ENCODE data around the gene TTC22.

The TTC22 gene

DNA sequence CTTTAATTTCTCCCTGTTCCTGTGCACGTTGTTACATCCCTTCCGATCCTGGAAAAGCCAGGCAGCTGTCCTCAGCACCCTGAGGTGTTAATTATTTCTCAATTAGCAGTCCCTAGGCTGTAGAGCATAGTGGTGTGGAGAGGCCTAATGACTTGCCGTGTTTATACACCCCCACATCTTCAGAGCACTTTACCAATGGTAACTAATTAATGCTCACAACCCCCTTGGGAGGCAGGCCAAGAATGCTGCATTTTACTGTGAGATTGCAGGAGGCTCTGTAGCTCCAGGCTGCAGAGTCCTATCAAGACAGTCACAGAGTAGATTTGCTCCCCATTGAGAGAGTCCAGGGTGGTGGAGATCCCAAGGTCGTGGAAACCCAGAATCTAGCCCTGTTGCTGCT is 34.4 kb downstream of the TTC22 start:
- no peak for ATAC-seq
- no peak for TF ChIP-seq CSRNP3 (CRISPR knock-in tag; IDR thresholded peaks at IDR 0.05)
- TF ChIP-seq ARNTL (CRISPR knock-in tag; IDR thresholded peaks at IDR 0.05; ENCODE audit: borderline replicate concordance, low read depth), result no peak
- TF ChIP-seq, protein P1, sequence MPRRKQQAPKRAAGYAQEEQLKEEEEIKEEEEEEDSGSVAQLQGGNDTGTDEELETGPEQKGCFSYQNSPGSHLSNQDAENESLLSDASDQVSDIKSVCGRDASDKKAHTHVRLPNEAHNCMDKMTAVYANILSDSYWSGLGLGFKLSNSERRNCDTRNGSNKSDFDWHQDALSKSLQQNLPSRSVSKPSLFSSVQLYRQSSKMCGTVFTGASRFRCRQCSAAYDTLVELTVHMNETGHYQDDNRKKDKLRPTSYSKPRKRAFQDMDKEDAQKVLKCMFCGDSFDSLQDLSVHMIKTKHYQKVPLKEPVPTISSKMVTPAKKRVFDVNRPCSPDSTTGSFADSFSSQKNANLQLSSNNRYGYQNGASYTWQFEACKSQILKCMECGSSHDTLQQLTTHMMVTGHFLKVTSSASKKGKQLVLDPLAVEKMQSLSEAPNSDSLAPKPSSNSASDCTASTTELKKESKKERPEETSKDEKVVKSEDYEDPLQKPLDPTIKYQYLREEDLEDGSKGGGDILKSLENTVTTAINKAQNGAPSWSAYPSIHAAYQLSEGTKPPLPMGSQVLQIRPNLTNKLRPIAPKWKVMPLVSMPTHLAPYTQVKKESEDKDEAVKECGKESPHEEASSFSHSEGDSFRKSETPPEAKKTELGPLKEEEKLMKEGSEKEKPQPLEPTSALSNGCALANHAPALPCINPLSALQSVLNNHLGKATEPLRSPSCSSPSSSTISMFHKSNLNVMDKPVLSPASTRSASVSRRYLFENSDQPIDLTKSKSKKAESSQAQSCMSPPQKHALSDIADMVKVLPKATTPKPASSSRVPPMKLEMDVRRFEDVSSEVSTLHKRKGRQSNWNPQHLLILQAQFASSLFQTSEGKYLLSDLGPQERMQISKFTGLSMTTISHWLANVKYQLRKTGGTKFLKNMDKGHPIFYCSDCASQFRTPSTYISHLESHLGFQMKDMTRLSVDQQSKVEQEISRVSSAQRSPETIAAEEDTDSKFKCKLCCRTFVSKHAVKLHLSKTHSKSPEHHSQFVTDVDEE (CRISPR knock-in tag; IDR thresholded peaks at IDR 0.05), result no peak
- TF ChIP-seq ZNF70 (CRISPR knock-in tag; IDR thresholded peaks at IDR 0.05), result no peak
- TF ChIP-seq ZNF8 (CRISPR knock-in tag; IDR thresholded peaks at IDR 0.05), result no peak

DNA sequence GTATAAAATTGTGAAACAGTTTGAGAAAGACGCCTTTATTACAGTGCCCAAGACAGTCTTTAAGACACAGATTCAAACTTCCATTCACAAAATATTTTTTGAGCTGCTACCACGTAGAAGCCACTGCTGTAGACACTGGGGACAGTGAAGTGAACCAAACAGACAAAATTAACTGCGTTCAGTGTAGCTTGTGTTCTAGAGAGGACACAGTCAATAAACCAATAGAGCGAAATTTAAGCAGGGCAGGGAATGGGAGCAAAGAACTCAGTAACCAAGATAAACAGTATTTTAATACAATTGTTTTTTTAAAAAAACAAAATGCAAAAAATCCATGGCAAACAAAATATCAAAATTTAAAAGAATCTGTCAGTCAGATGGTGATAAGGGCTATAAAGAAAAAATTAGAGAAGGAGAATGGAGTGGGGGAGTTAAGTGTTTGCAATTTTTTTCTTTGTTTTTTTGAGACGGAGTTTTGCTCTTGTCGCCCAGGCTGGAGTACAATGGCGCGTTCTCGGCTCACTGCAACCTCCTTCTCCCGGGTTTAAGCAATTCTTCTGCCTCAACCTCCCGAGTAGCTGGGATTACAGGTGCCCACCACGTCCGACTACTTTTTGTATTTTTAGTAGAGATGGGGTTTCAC is 36.1 kb downstream of the TTC22 start:
- peak; percentile 29 for ATAC-seq
- TF ChIP-seq ZFP3 (CRISPR knock-in tag; IDR thresholded peaks at IDR 0.05) (no peak), TOX (CRISPR knock-in tag; IDR thresholded peaks at IDR 0.05; ENCODE audit: borderline replicate concordance) (no peak), BACH2 (CRISPR knock-in tag; IDR thresholded peaks at IDR 0.05; ENCODE audit: borderline replicate concordance) (no peak), TCF4 (CRISPR knock-in tag; IDR thresholded peaks at IDR 0.05; ENCODE audit: borderline replicate concordance) (no peak), ZFP30 (CRISPR knock-in tag; IDR thresholded peaks at IDR 0.05) (no peak), PPARA (CRISPR knock-in tag; IDR thresholded peaks at IDR 0.05; ENCODE audit: borderline replicate concordance) (no peak), ZC3H10 (CRISPR knock-in tag; IDR thresholded peaks at IDR 0.05) (no peak), CSRNP3 (CRISPR knock-in tag; IDR thresholded peaks at IDR 0.05) (no peak), POU6F1 (CRISPR knock-in tag; IDR thresholded peaks at IDR 0.05; ENCODE audit: borderline replicate concordance, low read depth) (no peak), ZNF565 (CRISPR knock-in tag; conservative IDR thresholded peaks at IDR 0.05; ENCODE audit: low read depth) (no peak), SNAI2 (CRISPR knock-in tag; IDR thresholded peaks at IDR 0.05) (no peak), CSDC2 (CRISPR knock-in tag; IDR thresholded peaks at IDR 0.05) (no peak), ISL1 (CRISPR knock-in tag; IDR thresholded peaks at IDR 0.05) (no peak), CREB5 (CRISPR knock-in tag; IDR thresholded peaks at IDR 0.05; ENCODE audit: low read depth) (no peak), OSR1 (CRISPR knock-in tag; IDR thresholded peaks at IDR 0.05) (no peak), ZNF70 (CRISPR knock-in tag; IDR thresholded peaks at IDR 0.05) (no peak), GLIS3 (CRISPR knock-in tag; IDR thresholded peaks at IDR 0.05) (no peak)
- TF ChIP-seq, protein P1 (CRISPR knock-in tag; IDR thresholded peaks at IDR 0.05), result no peak
